ENCODE measurements around the gene TMEM171. TPM values are rescaled to one million over a fixed set of nuclear protein-coding genes. Genes with fewer than 3 reads are reported as not detected.

TMEM171 gene
- total RNA-seq = not detected

DNA sequence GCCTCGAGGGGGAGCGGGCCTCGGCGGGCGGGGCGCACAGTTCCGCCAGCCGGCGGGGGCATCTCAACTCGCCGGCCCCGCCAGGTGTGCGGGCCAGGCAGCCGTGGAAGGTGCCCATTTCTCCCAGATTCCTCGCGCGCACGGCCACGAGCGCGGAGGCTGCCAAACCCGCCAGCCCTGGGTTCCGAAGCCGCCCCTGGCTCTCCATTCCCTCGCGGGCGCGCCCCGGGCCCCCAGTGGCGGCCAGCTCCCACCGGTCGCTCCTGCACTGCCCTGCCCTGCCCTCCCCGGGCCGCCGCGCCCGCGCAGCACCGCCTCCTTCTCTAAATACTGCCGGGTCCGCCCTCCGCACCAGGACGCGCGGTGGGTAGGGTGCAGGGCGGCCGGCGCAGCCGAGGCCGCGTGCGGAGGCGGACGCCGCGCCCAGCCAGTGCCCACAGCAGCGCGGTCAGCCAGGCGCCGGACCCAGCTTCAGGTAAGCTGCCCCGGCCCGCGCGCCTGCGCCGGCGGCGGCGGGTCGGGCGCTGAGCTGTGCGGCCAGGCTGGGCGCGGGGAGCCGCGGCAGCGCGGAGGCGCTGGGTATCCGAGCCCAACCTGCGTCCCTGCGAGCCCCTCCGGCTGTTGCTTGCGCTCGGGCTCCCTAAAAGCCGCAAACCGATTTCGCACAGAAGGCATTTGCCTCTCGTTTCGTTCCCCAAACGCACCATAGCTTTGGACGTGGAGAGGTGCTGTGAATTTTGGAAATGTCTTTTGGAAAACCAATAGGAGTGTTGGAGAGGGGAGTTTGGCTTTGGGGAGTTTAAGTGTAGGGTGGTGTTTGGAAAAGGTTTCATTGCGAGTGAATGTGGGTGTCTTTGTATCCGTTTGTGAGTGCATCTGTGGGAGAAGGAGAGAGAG, at the start of gene TMEM171:
Gene TMEM171, plus strand, starts transcription at position 354 of the 897 bp plus-strand sequence. CDS start 2,799 bp downstream, outside the sequence.
- no peak for DNase-seq

DNA sequence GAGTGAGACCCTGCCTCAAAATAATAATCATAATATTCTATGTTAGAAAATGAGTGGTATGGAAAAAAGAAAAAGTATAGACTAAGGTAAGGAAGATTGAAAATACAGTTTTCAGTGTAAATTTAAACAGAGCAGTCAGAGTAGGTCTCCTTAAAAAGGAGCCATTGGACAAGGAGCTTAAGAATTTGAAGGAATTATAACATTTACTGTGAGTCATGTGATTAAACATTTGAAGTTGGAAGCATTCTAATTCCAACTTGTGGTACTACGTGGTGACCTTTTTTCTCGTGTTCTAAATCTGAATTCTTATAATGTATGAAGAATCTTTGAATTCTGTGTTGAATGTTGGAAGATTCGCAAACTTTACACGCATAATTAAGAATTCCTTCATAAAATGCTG, 39.3 kb upstream of the TMEM171 start:
- no peak for DNase-seq

DNA sequence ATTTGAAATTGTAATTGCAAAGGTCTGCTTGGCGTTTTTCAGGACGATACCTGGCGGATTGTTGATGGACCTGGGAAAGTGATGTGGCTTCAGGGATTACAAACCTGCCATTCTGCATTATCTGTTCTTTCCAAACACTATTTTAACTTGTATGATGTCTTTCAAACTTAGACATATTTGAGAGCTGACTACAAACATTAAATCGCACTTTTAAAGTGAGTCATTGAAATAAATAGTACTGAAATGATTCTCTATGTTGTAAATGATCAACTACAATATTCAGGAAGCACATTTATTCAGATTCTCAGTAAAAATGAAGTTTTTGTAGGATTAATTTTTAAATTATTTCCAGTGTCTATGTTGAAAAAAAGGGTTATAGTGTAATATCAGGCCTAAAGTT, 32.3 kb upstream of the TMEM171 start:
- DNase-seq = no peak

- DNase-seq = no peak
These were observed 26.4 kb upstream of the TMEM171 start for GRCh38 chr5:73093943-73094342.

DNA sequence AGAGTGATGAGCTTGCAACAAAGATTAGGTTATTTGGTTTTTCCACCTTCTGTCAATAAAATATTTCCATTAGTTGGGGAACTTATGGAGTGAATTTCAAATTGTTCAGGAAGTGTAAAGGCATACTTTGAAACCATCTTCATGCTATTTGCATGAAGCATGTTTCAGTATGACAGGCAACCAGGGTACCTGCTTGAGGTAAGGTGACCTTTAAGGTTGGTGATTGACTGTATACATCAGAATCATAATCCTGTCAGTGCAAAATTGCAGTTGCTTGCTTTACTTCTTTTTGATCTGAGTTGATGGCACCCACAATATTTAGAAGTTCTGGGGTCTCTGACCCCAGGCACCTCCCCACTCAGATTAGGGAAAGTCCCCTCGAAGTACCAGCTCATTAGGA, 26.0 kb upstream of the TMEM171 start:
- no peak for DNase-seq

DNA sequence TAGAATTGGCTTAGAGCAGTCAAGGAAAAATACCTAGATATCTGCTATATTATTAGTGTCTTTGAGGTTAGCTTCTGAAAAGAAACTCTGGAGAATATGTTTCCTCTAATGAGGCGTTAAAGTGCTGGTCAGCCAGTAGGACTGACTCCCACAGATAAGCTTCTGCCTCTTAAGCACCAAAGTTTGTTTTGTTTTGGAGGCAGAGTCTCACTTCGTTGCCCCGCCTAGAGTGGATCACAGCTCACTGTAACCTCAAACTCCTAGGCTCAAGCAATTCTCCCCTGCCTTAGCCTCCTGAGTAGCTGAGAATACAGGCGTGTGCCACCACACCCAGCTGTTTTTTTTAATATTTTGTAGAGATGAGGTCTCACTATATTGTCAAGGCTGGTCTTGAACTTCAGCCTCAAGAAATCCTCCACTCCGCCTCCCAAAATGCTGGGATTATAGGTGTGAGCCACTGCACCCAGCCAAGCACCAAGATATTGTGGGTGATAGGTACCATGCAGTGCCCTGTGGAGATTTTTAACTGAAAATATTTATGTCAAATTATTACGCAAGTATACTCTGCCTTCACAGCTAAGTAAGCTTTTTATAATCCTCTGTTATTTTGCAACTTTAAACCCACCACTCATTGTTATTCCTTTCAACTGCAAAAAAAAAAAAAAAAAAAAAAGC, 24.7 kb upstream of the TMEM171 start:
- DNase-seq = no peak

GRCh38 chr5:73096239-73096575, 24.2 kb upstream of the TMEM171 start:
- DNase-seq = no peak

DNA sequence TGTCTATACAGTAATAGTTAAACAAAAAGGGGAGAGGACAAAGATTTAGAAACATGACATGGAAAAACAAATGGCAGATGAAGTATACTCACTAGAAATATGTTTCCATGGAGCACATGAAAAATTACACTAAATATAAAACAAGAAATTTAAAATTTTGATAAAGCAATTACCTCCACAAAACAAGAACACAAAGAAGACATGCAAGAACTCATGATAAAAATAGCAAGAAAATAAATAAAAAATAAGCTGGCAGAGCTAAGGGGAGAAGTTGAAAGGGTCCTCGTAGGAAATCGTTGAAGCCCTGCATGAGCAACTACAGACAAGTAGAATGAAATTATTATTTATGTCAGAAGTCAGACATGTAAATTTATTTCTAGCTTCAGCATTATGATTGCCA, 22.6 kb upstream of the TMEM171 start:
- no peak for DNase-seq

DNA sequence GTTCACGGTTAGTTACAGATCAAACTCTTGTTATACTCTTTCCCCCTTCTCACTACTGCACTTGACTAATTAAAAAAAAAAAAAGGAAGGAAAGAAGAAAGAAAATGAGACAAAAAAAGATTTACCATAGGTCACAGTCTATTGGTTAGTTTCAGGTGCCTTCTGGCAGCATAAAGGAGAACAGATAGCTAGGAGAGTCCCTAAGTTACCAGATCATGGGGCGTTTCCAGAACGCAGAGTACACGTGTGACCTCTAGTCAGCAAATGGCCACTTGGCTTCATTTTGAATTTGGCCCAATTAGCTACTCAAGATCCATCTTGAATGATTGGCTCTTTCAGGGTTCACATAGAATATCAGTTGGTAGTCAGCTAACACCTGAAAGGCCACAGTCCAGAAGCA, 20.3 kb upstream of the TMEM171 start:
- DNase-seq = no peak

DNA sequence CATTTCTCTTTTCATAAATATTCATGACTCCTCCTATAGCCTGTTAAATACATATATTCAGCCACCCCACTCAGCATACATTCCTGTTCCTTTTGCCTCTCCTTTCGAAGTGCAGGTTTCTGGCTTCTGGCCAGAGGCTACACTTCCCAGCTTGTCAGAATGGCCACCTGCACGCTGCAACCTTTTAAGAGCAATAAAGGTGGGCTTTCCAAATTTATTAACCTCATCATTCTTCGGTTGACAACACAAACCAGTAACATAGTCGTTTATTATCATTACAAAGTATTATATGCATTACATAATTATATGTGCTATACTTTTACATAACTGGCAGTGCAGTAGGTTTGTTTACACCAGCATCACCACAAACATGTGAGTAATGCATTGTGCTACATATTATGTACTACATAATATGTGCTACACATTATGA, 16.5 kb upstream of the TMEM171 start:
- no peak for DNase-seq

DNA sequence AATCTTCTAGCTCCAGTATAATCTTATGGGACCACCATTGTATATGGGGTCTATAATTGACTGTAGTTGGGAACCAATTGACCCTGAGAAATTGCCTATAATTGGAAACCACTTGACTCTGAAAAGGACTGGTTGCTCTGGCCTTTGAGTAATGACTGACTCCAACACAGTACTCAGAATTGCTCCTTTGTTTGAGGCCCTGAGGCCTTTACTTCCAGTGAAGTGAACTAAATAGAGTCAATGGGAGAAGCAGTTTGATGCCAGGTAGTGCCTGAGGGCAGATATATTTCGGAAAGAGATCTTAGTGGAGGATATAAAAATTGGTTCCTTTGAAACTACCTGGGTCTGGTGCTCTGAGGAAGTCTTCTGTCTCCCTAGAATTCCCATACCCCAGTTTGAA, 16.0 kb upstream of the TMEM171 start:
- DNase-seq = no peak

DNA sequence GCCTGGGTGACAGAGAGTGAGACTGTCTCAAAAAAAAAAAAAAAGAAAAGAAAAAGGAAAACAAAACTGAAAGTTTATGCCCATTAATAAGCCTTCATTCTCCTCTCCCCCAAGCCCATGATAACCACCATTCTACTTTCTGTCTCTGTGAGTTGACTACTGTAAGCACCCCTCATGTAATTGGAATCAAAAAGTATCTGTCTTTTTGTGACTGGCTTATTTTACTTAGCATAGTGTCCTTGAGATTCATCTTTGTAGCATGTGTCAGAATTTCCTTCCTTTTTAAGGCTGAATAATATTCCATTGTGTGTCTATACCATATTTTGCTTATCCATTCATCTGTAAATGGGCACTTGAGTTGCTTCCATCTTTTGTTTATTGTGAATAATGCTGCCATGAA, 14.0 kb upstream of the TMEM171 start:
- DNase-seq = no peak

DNA sequence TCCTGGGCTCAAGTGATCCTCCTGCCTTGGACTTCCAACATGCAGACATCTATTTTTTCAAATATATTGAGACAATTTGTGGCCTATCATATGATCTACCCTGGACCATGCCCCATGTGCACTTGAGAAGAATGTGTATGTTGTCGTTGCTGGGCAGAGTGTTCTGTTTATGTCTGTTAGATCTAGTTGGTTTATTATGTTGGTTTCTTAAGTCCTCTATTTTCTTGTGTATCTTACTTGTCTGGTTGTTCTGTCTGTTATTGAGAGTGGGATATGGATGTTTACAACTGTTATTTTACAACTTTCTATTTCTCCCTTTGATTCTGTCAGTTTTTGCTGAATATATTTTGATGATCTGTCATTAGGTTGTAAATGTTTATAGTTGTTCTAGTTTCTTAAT, 10.2 kb upstream of the TMEM171 start:
- no peak for DNase-seq

DNA sequence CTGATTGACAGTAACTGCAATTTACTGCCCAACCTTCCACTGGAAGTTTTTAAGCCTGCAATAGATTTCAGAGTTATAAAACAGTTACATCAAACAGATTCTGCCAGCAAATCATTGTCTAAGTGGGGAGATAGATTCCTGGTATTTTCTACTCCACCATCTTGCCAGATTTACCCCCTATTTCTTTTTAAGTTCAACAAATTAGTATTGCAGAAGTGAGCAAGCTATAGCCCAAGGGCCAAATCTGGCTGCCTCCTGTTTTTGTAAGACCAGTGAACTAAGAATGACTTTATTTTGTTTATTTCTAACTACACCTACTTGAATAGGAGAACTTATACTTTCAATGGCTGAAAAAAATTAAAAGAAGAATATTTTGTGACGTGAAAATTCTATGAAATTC, 8.8 kb upstream of the TMEM171 start:
- DNase-seq = no peak

DNA sequence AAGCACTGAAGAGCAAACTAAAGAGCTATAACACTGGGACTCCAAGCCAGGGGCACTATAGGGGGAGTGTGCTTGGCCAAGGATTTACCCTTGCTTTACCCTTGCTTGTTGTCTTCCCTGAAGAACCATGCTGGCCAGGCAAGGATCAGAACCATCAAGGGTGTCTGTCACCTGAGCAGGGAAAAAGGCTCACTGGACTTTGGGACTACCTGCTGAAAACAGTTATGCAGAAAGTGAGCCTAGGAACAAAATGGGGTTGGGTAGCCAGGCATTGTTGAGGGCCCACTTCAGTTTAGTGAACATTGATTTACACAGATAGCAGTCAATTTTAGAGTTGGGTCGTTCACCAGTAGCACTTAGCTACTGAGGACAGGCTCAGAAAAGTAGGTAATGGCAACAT, 8.0 kb upstream of the TMEM171 start:
- no peak for DNase-seq

- DNase-seq = no peak
These were observed 6.2 kb upstream of the TMEM171 start for GRCh38 chr5:73114044-73114688.

DNA sequence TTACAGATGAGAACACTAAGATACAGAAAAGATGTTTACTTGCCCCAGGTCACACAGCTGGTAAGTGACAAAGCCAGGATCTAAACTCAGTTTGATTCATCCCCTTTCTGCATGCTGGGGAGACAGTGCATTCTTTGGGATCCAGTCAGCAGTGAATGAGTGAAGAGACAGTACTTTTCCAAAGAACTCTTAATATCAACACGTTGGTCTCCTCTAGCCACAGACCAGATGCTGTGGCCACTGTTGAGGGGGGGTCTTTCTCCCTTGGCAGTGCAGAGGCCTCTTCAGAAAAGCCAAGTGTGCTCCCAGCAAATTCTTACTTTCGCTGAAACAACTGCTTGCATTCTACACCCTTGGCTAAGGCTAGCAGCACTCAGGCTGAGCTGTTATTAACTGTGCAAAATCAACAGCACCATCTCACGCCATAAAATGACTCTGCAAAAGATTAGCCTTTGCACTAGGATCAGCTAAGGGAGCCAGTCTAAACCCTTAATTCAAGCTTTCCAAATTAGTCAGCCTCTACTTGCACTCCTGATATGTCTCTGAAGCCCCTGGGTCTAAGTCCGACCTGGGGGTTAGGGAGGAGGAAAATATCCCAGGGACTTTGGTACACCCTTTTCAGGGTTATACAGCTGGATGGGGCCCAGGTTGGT, 4.8 kb upstream of the TMEM171 start:
- DNase-seq = no peak

DNA sequence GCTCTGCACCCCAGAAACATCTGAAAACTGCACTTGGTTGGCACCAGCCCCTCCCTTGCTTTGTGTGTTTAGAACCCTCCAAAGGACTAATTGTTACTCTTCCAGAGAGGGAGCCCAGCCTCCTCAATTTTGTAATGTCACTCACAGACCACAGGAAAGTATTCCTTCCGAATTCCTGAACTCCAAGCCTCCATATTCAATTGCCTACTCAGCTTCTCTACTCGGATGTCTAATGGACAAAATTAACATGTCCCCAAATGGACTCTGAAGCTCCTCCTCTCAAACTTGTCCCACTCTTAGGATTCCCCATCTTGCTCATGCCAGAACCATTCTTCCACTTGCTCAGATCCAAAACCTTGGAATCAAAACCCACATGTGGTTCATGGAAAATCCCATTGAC, 3.9 kb upstream of the TMEM171 start:
- no peak for DNase-seq

DNA sequence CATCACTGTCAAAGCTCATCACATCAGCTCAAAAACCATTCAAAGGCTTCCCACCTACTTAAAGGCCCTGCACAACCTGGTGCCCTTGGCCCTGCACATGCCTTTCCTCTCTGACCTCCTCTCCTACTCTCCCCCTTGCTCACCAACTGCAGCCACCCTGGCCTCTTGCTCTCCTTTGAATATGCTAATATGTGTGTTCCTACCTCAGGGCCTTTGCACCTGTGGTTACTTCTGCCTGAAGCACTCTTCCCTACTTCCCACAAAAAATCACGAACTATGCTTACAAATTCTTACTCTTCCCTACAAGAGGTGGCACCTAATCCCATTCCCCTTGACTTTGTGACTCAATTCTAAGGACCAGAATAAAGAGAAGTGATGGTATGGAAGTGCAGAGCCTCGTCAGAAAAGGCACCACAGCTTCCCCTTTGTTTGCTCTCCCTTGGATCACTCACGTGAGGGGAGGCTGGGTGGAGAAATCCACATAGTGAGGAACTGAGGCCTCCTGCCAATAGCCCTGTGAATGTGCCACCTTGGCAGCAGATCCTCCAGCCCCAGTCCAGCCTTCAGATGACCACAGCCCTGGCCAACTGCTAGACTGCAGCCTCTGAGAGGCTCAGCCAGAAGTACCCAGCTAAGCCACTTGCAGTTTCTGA, 3.2 kb upstream of the TMEM171 start:
- DNase-seq = no peak

DNA sequence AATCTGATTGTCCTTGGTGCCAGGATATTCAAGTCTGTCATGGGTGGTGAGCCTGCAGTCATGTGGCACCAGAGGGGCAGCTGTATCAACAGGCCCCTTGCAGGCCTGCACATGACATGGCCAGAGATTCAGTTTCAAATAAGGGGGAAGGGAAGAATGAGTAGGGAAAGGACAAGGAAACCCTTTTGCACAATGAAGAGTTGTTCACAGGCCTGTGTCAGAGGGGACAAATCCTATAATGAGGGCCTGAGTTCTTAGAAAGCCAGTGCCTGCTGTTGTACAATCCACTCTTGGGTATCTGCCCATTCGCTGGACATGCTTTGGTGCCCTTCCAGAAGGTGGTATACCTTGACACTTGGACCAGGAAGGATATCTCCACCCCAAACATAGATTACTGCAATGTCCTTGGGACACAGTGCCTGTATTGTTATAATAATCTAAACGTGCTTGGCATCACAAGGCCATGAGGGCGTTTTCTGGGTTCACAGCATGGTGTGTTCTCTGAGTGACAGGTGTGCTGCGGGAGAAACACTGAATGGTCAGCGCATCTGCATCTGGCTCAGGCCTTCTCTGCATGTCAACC, 1.9 kb upstream of the TMEM171 start:
- no peak for DNase-seq

GRCh38 chr5:73119451-73120157, 771 bp upstream of the TMEM171 start:
- no peak for DNase-seq

GRCh38 chr5:73121119-73121463, 716 bp downstream of the TMEM171 start:
- no peak for DNase-seq
